Esophagus (tissue), 2 donors: ENCODE results near the gene ADRA2C. TPM values are rescaled to one million over a fixed set of nuclear protein-coding genes. Genes with fewer than 3 reads are reported as not detected.

Experiments used
- H3K27ac ChIP-seq, 2 donors: one replicate each; pipeline ENCODE4 v1.5.1; 2013; ENCODE audit warnings: low read depth in 2 of 2, mild to moderate bottlenecking in 2 of 2, inconsistent platforms in 1 of 2, low read length in 1 of 2, moderate library complexity in 1 of 2
- H3K27me3 ChIP-seq, 2 donors: one replicate each; pipeline ENCODE4 v1.6.1; 2013; ENCODE audit warnings: low read length in 2 of 2, control low read depth in 1 of 2, mild to moderate bottlenecking in 1 of 2; ENCODE audit not compliant: insufficient read depth in 2 of 2, control insufficient read depth in 1 of 2
- H3K36me3 ChIP-seq, 2 donors: one replicate each; pipeline ENCODE4 v1.6.1; 2013; ENCODE audit warnings: low read length in 1 of 2; ENCODE audit not compliant: control insufficient read depth in 2 of 2, insufficient read depth in 2 of 2
- H3K4me1 ChIP-seq, 2 donors: one replicate each; pipeline ENCODE4 v1.6.1; 2013; ENCODE audit warnings: low read length in 1 of 2; ENCODE audit not compliant: control insufficient read depth in 2 of 2, insufficient read depth in 2 of 2
- H3K4me3 ChIP-seq, 2 donors: one replicate each; pipeline ENCODE4 v1.5.1; 2013; ENCODE audit warnings: low read length in 2 of 2, mild to moderate bottlenecking in 2 of 2, low read depth in 1 of 2, moderate library complexity in 1 of 2
- H3K9me3 ChIP-seq, 2 donors: one replicate each; pipeline ENCODE4 v1.6.1; 2013; ENCODE audit warnings: mild to moderate bottlenecking in 2 of 2, low read depth in 1 of 2, low read length in 1 of 2, moderate library complexity in 1 of 2; ENCODE audit not compliant: control insufficient read depth in 2 of 2, insufficient read depth in 1 of 2
- WGBS, 2 donors: extraction: QIAGEN DNeasy Blood & Tissue Kit; methylation state at CpG; one replicate each; pipeline ENCODE4 v1.1.7; 2013; 5-methylcytosine and 5-hydroxymethylcytosine counted together
- polyA plus RNA-seq, 2 donors: library from polyadenylated mRNA; stranded (reverse); fragments of 200-250 nt; gene quantifications; one replicate each; pipeline ENCODE4 v1.2.3, GENCODE V29; 2013
- donor health status: healthy with polysubstance abuse.
- donor health status: Bipolar disorder and iron deficiency.

The ADRA2C gene
- 1 to 10 TPM in 1 of 2 donors, under 1 TPM in 1; 0.61 to 1.1 TPM for polyA plus RNA-seq

GRCh38 chr4:3766036-3766784 is at the start of gene ADRA2C:
Gene ADRA2C, plus strand, starts transcription at chr4:3766385. Its CDS starts 222 bp downstream, at chr4:3766607.
- WGBS, 2 donors: 1 to 2% methylated on average over 43 to 131 of the region's 131 CpGs
- peak within 1 kb of the TSS; percentile 12 to 35 for H3K27ac ChIP-seq
- H3K36me3 ChIP-seq: no peaks in the 10 kb centered on the region
- H3K9me3 ChIP-seq: peaks cover 5 to 7% of the 10 kb centered on the region in 2 donors
- peaks cover 0 to 5% of the 10 kb centered on the region in 2 donors for H3K27me3 ChIP-seq
- H3K4me3 ChIP-seq: peak within 1 kb of the TSS; percentile 43 to 53
- H3K4me1 ChIP-seq: peaks cover 8 to 9% of the 10 kb centered on the region in 2 donors

GRCh38 chr4:3716631-3717235 is 49.5 kb upstream of the ADRA2C start:
- Histone ChIP-seq H3K4me3 (no peak overlapping the region), H3K9me3 (peaks cover 5 to 10% of the 10 kb centered on the region in 2 donors), H3K27ac (no peak overlapping the region), H3K36me3 (no peaks in the 10 kb centered on the region), H3K27me3 (no peaks in the 10 kb centered on the region), H3K4me1 (peaks cover 0 to 11% of the 10 kb centered on the region in 2 donors)
- 77 to 86% methylated on average over 9 to 10 of the region's 10 CpGs for WGBS, 2 donors

GRCh38 chr4:3717241-3717640 is 48.9 kb upstream of the ADRA2C start:
- Histone ChIP-seq H3K9me3 (peaks cover 5 to 10% of the 10 kb centered on the region in 2 donors), H3K27ac (no peak overlapping the region), H3K36me3 (no peaks in the 10 kb centered on the region), H3K27me3 (no peaks in the 10 kb centered on the region), H3K4me3 (no peak overlapping the region), H3K4me1 (peaks cover 0 to 11% of the 10 kb centered on the region in 2 donors)
- 77 to 85% methylated on average over 6 of the region's 6 CpGs for WGBS, 2 donors

GRCh38 chr4:3718462-3718861 is 47.7 kb upstream of the ADRA2C start:
- Histone ChIP-seq H3K4me1 (peaks cover 0 to 11% of the 10 kb centered on the region in 2 donors), H3K27me3 (peaks cover 0 to 6% of the 10 kb centered on the region in 2 donors), H3K27ac (no peak overlapping the region), H3K36me3 (no peaks in the 10 kb centered on the region), H3K9me3 (peaks cover 11 to 16% of the 10 kb centered on the region in 2 donors), H3K4me3 (no peak overlapping the region)
- WGBS, 2 donors: 74 to 76% methylated on average over 2 of the region's 2 CpGs

GRCh38 chr4:3719191-3719590 is 47.0 kb upstream of the ADRA2C start:
- Histone ChIP-seq H3K36me3 (no peaks in the 10 kb centered on the region), H3K4me3 (no peak overlapping the region), H3K4me1 (peaks cover 0 to 10% of the 10 kb centered on the region in 2 donors), H3K27ac (no peak overlapping the region), H3K9me3 (peaks cover 11 to 16% of the 10 kb centered on the region in 2 donors), H3K27me3 (peaks cover 0 to 10% of the 10 kb centered on the region in 2 donors)
- WGBS, 2 donors: 84 to 92% methylated on average over 7 of the region's 7 CpGs

GRCh38 chr4:3719836-3720235 is 46.3 kb upstream of the ADRA2C start:
- Histone ChIP-seq H3K36me3 (no peaks in the 10 kb centered on the region), H3K4me1 (peaks cover 2 to 6% of the 10 kb centered on the region in 2 donors), H3K27ac (no peak overlapping the region), H3K27me3 (peaks cover 0 to 11% of the 10 kb centered on the region in 2 donors), H3K9me3 (peaks cover 11 to 16% of the 10 kb centered on the region in 2 donors), H3K4me3 (no peak overlapping the region)
- WGBS, 2 donors: 72 to 75% methylated on average over 11 of the region's 11 CpGs

GRCh38 chr4:3720466-3720865 is 45.7 kb upstream of the ADRA2C start:
- 25 to 38% methylated on average over 4 of the region's 4 CpGs for WGBS, 2 donors
- H3K4me1 ChIP-seq: peaks cover 6 to 12% of the 10 kb centered on the region in 2 donors
- no peaks in the 10 kb centered on the region for H3K36me3 ChIP-seq
- peaks cover 0 to 17% of the 10 kb centered on the region in 2 donors for H3K27me3 ChIP-seq
- no peak overlapping the region for H3K27ac ChIP-seq
- peaks cover 11 to 16% of the 10 kb centered on the region in 2 donors for H3K9me3 ChIP-seq
- H3K4me3 ChIP-seq: no peak overlapping the region

GRCh38 chr4:3721186-3721585 is 45.0 kb upstream of the ADRA2C start:
- Histone ChIP-seq H3K4me1 (peaks cover 6 to 10% of the 10 kb centered on the region in 2 donors), H3K27me3 (peaks cover 0 to 20% of the 10 kb centered on the region in 2 donors), H3K9me3 (peaks cover 11 to 16% of the 10 kb centered on the region in 2 donors), H3K4me3 (no peak overlapping the region), H3K36me3 (no peaks in the 10 kb centered on the region), H3K27ac (no peak overlapping the region)
- WGBS, 2 donors: 43 to 64% methylated on average over 8 of the region's 8 CpGs

GRCh38 chr4:3721627-3722026 is 44.6 kb upstream of the ADRA2C start:
- Histone ChIP-seq H3K9me3 (peaks cover 11 to 16% of the 10 kb centered on the region in 2 donors), H3K4me1 (peaks cover 6 to 10% of the 10 kb centered on the region in 2 donors), H3K27ac (no peak overlapping the region), H3K4me3 (no peak overlapping the region), H3K27me3 (peaks cover 0 to 22% of the 10 kb centered on the region in 2 donors), H3K36me3 (no peaks in the 10 kb centered on the region)
- WGBS, 2 donors: 29 to 34% methylated on average over 6 of the region's 6 CpGs
